GM12878 (cell line): ENCODE measurements around the gene CDKL2. TPM values are rescaled to one million over a fixed set of nuclear protein-coding genes. Genes with fewer than 3 reads are reported as not detected.

Source experiments
- ATAC-seq: fragments of 200-7000 bp; cut with Tn5 transposase; 3 replicates; pipeline ENCODE4 v1.9.1; 2020; ENCODE audit warnings: mild to moderate bottlenecking, moderate library complexity
- BruUV-seq: library from RNA; stranded (reverse); fragments of 400-500 nt; replicated peaks from 2 replicates; lab custom pipeline; 2021; lab: Mats Ljungman, UMichigan
- CTCF ChIA-PET: fragments of 300-600 bp; sonication (Branson Sonifier 250); formaldehyde crosslinking; extraction: SDS; loops from one replicate; lab custom pipeline; 2021; ENCODE audit warnings: inconsistent platforms; lab: Yijun Ruan, JAX
- POLR2A ChIA-PET: fragments of 350-600 bp; formaldehyde crosslinking; extraction: SDS; loops from one replicate; lab custom pipeline; 2021; ENCODE audit warnings: inconsistent platforms; lab: Charles Lee
- RAD21 ChIA-PET: fragments of 300-600 bp; sonication (Branson Sonifier 250); formaldehyde crosslinking; loops from one replicate; lab custom pipeline; 2023; ENCODE audit warnings: antibody characterized with exemption; ENCODE audit not compliant: unreplicated experiment; lab: Charles Lee
- SMC1A ChIA-PET: fragments of 300-600 bp; sonication (Branson Sonifier 250); formaldehyde crosslinking; loops from one replicate; lab custom pipeline; 2023; ENCODE audit not compliant: unreplicated experiment, uncharacterized antibody; lab: Charles Lee
- DNase-seq: peaks from one replicate; pipeline ENCODE4 v3.0.0-alpha.2; 2011; ENCODE audit warnings: low read depth, low spot score
- FAIRE-seq: peaks from 3 replicates; lab custom pipeline; 2011; peaks lifted over from hg19 to GRCh38; lab: Jason Lieb, UNC
- H2AFZ ChIP-seq: 2 replicates; pipeline ENCODE4 v1.6.0; 2011; ENCODE audit warnings: low read depth, low read length, control low read depth; ENCODE audit not compliant: control insufficient read depth
- H3K27ac ChIP-seq: 2 replicates; pipeline ENCODE4 v1.5.1; 2011; ENCODE audit warnings: control low read depth; ENCODE audit not compliant: control insufficient read depth, insufficient read depth
- H3K27me3 ChIP-seq, 2 experiments: replicated peaks in 1 of 2; 2 replicates each; pipeline versions ENCODE4 v1.6.0 to v1.6.1; 2011; ENCODE audit warnings: low read length in 1 of 2; ENCODE audit not compliant: control insufficient read depth in 2 of 2, insufficient read depth in 2 of 2
- H3K36me3 ChIP-seq, 2 experiments: 2 replicates each; pipeline ENCODE4 v1.5.1; 2011; ENCODE audit warnings: low read length in 1 of 2; ENCODE audit not compliant: control insufficient read depth in 2 of 2, insufficient read depth in 2 of 2
- H3K4me1 ChIP-seq: 2 replicates; pipeline ENCODE4 v1.6.1; 2011; ENCODE audit warnings: mild to moderate bottlenecking, low read length, moderate library complexity, mixed read lengths; ENCODE audit not compliant: control insufficient read depth, insufficient read depth
- H3K4me2 ChIP-seq: 2 replicates; pipeline ENCODE4 v1.6.0; 2011; ENCODE audit warnings: control low read depth; ENCODE audit not compliant: control insufficient read depth, insufficient read depth
- H3K4me3 ChIP-seq: fragments of 200-600 bp; sonication (generic); 2 replicates; pipeline ENCODE4 v1.5.1; 2016
- H3K79me2 ChIP-seq: 2 replicates; pipeline ENCODE4 v1.6.0; 2011; ENCODE audit warnings: low read length; ENCODE audit not compliant: control insufficient read depth, insufficient read depth
- H3K9ac ChIP-seq: 2 replicates; pipeline ENCODE4 v1.8.0; 2011; ENCODE audit warnings: low read length, control low read depth, mixed read lengths; ENCODE audit not compliant: control insufficient read depth, insufficient read depth
- H3K9me3 ChIP-seq: replicated peaks from 3 replicates; pipeline ENCODE4 v1.5.1; 2011; ENCODE audit warnings: mild to moderate bottlenecking, low read length; ENCODE audit not compliant: control insufficient read depth, insufficient read depth
- H4K20me1 ChIP-seq: 2 replicates; pipeline ENCODE4 v1.6.0; 2011; ENCODE audit not compliant: control insufficient read depth, insufficient read depth
- BACH1 ChIP-seq: fragments of 450-650 bp; IDR thresholded peaks from 2 replicates; pipeline ENCODE4 v1.6.1; 2017; ENCODE audit warnings: mild to moderate bottlenecking, borderline replicate concordance
- FOS ChIP-seq: IDR thresholded peaks from 3 replicates; pipeline ENCODE4 v1.6.1; 2011; ENCODE audit warnings: borderline replicate concordance; ENCODE audit not compliant: insufficient read length; ENCODE audit errors: extremely low read depth
- HDAC6 ChIP-seq: fragments of 200-600 bp; sonication (generic); IDR thresholded peaks from one replicate; pipeline ENCODE4 v1.8.0; 2017; ENCODE audit warnings: antibody characterized with exemption; ENCODE audit not compliant: unreplicated experiment
- IKZF1 ChIP-seq: fragments of 450-650 bp; conservative IDR thresholded peaks from 2 replicates; pipeline ENCODE4 v1.6.1; 2017; ENCODE audit warnings: antibody characterized with exemption, mild to moderate bottlenecking
- NR2F1 ChIP-seq: fragments of 450-650 bp; conservative IDR thresholded peaks from 2 replicates; pipeline ENCODE4 v1.6.1; 2017; ENCODE audit warnings: mild to moderate bottlenecking
- PBX3 ChIP-seq: IDR thresholded peaks from 2 replicates; pipeline ENCODE4 v1.6.1; 2011; ENCODE audit warnings: mild to moderate bottlenecking, low read depth, low read length, moderate library complexity; ENCODE audit not compliant: insufficient replicate concordance
- RBBP5 ChIP-seq: fragments of 200-600 bp; sonication (generic); conservative IDR thresholded peaks from 2 replicates; pipeline ENCODE4 v1.6.1; 2016
- RCOR1 ChIP-seq: conservative IDR thresholded peaks from 2 replicates; pipeline ENCODE4 v1.6.1; 2012; ENCODE audit warnings: low read depth, low read length, improper control_type of control experiment
- SIX5 ChIP-seq: IDR thresholded peaks from 2 replicates; pipeline ENCODE4 v1.6.1; 2011; ENCODE audit warnings: mild to moderate bottlenecking, low read depth, low read length, moderate library complexity; ENCODE audit not compliant: severe bottlenecking
- SMC3 ChIP-seq: IDR thresholded peaks from 2 replicates; pipeline ENCODE4 v1.6.1; 2011; ENCODE audit warnings: low read length, improper control_type of control experiment, borderline replicate concordance
- SUZ12 ChIP-seq: fragments of 200-600 bp; sonication (generic); IDR thresholded peaks from one replicate; pipeline ENCODE4 v1.6.1; 2018; ENCODE audit warnings: antibody characterized with exemption, mild to moderate bottlenecking; ENCODE audit not compliant: unreplicated experiment
- USF2 ChIP-seq: IDR thresholded peaks from 2 replicates; pipeline ENCODE4 v1.6.1; 2011; ENCODE audit warnings: low read depth, low read length, improper control_type of control experiment, borderline replicate concordance
- YY1 ChIP-seq: IDR thresholded peaks from 2 replicates; pipeline ENCODE4 v1.6.1; 2011; ENCODE audit warnings: low read depth, mild to moderate bottlenecking, low read length
- ZNF622 ChIP-seq: fragments of 450-650 bp; IDR thresholded peaks from 2 replicates; pipeline ENCODE4 v1.6.1; 2017; ENCODE audit warnings: mild to moderate bottlenecking, inconsistent platforms
- WGBS: methylation state at CpG from one replicate; pipeline ENCODE4 v1.1.6; 2016; ENCODE audit warnings: low lambda C conversion rate; ENCODE audit not compliant: insufficient replicate concordance, insufficient coverage; ENCODE audit errors: missing lambda C conversion rate; 5-methylcytosine and 5-hydroxymethylcytosine counted together
- in situ Hi-C: fragments of 300-500 bp; cut with MboI; formaldehyde crosslinking; loops from 9 replicates; pipeline ENCODE4 v1.14.3; 2018; ENCODE audit warnings: mixed read lengths
- intact Hi-C: fragments of 100-400 bp; cut with micrococcal nuclease; formaldehyde crosslinking; loops from one replicate; pipeline ENCODE4 v1.14.2; 2022; ENCODE audit not compliant: unreplicated experiment
- polyA plus RNA-seq, 11 experiments: library from polyadenylated mRNA; depleted of rRNA in 4 of 11; unstranded in 6 of 11; stranded (reverse) in 5 of 11; fragments of >200 nt; fragmentation: Nextera tagmentation in 4 of 11; fragmentation: Illumina TruSeq in 1 of 11; extraction: Ambion mirVana in 4 of 11; extraction: Trizol in 1 of 11; gene quantifications; 1 replicate in 1 of 11; 2 replicates in 10 of 11; pipeline versions ENCODE4 v1.2.1 to v1.2.3, GENCODE V29; 2011 to 2016; ENCODE audit warnings: inconsistent platforms in 2 of 11, missing spikeins in 2 of 11, low read depth in 1 of 11
- total RNA-seq, 4 experiments: library from RNA; depleted of rRNA in 3 of 4; stranded (reverse); fragments of >200 nt in 3 of 4; fragmentation: Illumina TruSeq in 1 of 4; extraction: Trizol in 1 of 4; gene quantifications; 2 replicates each; pipeline versions ENCODE4 v1.2.1 to v1.2.3, GENCODE V29; 2013 to 2021

The CDKL2 gene
- total and polyA plus RNA-seq, 10 of the 15 experiments (the other 5 are each of a cell fraction or from before 2014, with no cell fraction given) = 0.05 to 0.24 (median 0.06) TPM; not detected in 7

GRCh38 chr4:75629239-75629638 is 1.1 kb downstream of the CDKL2 start:
- SMC1A ChIA-PET = no interaction called here

More at GRCh38 chr4:75629239-75629638, 1.1 kb downstream of the CDKL2 start:
- Histone ChIP-seq H3K79me2 (no peaks in the 10 kb centered on the region), H3K4me3 (no peak overlapping the region), H3K4me2 (no peak overlapping the region), H3K27me3 (no peaks in the 10 kb centered on the region), H2AFZ (no peak overlapping the region), H3K27ac (no peak overlapping the region), H3K9ac (no peak overlapping the region), H3K36me3 (no peaks in the 10 kb centered on the region), H4K20me1 (no peaks in the 10 kb centered on the region), H3K9me3 (no peaks in the 10 kb centered on the region), H3K4me1 (peaks cover 11% of the 10 kb centered on the region)
- ChIA-PET CTCF (interaction anchor here (0.6 to 1.6 kb wide), 6 partner anchors 42 to 385 kb away, joined by 3 to 6 read pairs (median 3); partner anchors contain the start of gene USO1), POLR2A (no interaction called here), RAD21 (interaction anchor here (1.9 kb wide), 1 partner anchor 219 kb away, joined by 5 read pairs; no protein-coding TSS in a partner anchor)
- ATAC-seq = no peak
- BruUV-seq = no TSS peak
- intact Hi-C loops = no loop called here
- DNase-seq = no peak
- TF ChIP-seq NR2F1 = no peak
- no peak for TF ChIP-seq FOS
- TF ChIP-seq SIX5 = no peak
- no peak for TF ChIP-seq BACH1
- no peak for TF ChIP-seq RBBP5
- TF ChIP-seq ZNF622 = no peak
- TF ChIP-seq SMC3 = no peak
- TF ChIP-seq HDAC6 = no peak
- TF ChIP-seq RCOR1 = no peak
- TF ChIP-seq YY1 = no peak
- TF ChIP-seq PBX3 = no peak
- no peak for TF ChIP-seq IKZF1
- no peak for TF ChIP-seq SUZ12
- no peak for TF ChIP-seq USF2
- in situ Hi-C loops = no loop called here
- FAIRE-seq = no peak
- 24% methylated on average over 2 of the region's 2 CpGs for WGBS
